Astrocyte of the cerebellum (primary cell): Measurements from ENCODE around the gene CEP76.

Source experiments
- DNase-seq: peaks from one replicate; pipeline ENCODE4 v3.0.0-alpha.2; 2011; ENCODE audit warnings: low read depth
- H3K4me3 ChIP-seq: 2 replicates; pipeline ENCODE4 v1.5.1; 2011; ENCODE audit warnings: mild to moderate bottlenecking, low read depth, low read length, moderate library complexity
- in situ Hi-C: cut with HindIII; loops from 2 replicates; pipeline ENCODE4 v1.10.0; 2017; ENCODE audit warnings: low sequenced_read_pairs
- TF ChIP-seq, protein P1 (sequence below): IDR thresholded peaks from 2 replicates; pipeline ENCODE4 v1.5.1; 2012; ENCODE audit warnings: low read length, low read depth, moderate library complexity, mild to moderate bottlenecking; ENCODE audit errors: missing control alignments

The CEP76 gene, protein sequence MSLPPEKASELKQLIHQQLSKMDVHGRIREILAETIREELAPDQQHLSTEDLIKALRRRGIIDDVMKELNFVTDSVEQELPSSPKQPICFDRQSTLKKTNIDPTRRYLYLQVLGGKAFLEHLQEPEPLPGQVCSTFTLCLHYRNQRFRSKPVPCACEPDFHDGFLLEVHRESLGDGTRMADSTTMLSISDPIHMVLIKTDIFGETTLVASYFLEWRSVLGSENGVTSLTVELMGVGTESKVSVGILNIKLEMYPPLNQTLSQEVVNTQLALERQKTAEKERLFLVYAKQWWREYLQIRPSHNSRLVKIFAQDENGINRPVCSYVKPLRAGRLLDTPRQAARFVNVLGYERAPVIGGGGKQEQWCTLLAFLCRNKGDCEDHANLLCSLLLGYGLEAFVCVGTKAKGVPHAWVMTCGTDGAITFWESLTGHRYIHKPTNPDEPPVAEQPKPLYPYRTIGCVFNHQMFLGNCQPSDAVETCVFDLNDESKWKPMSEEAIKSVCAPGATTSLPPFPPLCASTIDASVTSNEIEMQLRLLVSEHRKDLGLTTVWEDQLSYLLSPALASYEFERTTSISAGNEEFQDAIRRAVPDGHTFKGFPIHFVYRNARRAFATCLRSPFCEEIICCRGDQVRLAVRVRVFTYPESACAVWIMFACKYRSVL

DNA sequence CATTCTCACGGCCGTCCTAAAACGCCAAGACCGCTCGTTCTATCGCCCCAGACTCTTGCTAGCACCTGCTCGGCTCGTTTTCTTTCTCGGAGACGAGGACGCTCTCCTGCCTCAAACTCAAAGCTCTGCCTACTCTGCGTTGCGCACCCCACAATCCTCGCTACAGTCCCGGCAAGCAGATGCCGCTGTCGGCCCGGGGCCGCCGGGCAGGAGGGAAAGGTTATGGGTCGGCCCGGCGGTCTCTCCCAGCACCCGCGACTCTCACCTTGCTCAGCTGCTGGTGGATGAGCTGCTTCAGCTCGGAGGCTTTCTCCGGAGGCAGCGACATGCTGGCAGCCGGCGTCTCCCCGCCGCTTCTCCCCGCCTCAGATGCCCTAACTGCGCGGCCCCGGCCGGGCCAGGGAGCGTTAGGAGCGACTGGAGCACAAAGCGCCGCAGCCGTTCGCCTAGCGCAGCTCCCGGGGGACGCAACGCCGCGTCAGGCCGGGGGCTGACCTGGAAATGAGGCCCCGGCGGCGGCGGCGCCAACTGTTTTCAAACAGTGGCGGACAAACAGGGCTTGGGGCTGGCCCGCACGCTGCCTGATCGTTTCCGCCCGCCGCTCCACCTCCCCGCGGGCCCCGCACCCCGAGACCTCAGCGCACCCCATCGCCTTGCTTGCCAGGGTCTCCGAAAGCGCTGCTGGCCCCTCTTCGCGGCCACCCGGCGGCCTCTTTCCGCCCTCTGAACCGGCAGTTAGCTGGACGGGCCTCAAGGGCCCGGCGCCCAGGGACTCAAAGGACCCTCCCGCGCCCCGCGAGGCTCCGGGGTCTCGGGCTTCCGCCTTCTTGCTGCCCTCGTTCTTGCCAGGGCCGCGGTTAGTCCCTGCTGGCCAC, at the start of gene CEP76, which contains the start of gene PSMG2:
Gene CEP76, minus strand, starts transcription at position 503 of the 875 bp plus-strand sequence. Its CDS starts 175 bp downstream, at position 328.
Gene PSMG2, plus strand, starts transcription at position 822 of the 875 bp plus-strand sequence. CDS start 66 bp downstream, outside the sequence.
- peak; percentile 68 for DNase-seq
- TF ChIP-seq, protein P1, sequence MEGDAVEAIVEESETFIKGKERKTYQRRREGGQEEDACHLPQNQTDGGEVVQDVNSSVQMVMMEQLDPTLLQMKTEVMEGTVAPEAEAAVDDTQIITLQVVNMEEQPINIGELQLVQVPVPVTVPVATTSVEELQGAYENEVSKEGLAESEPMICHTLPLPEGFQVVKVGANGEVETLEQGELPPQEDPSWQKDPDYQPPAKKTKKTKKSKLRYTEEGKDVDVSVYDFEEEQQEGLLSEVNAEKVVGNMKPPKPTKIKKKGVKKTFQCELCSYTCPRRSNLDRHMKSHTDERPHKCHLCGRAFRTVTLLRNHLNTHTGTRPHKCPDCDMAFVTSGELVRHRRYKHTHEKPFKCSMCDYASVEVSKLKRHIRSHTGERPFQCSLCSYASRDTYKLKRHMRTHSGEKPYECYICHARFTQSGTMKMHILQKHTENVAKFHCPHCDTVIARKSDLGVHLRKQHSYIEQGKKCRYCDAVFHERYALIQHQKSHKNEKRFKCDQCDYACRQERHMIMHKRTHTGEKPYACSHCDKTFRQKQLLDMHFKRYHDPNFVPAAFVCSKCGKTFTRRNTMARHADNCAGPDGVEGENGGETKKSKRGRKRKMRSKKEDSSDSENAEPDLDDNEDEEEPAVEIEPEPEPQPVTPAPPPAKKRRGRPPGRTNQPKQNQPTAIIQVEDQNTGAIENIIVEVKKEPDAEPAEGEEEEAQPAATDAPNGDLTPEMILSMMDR: no peak
- H3K4me3 ChIP-seq: peak within 1 kb of the TSS; percentile 99
- in situ Hi-C loops: no loop called here

DNA sequence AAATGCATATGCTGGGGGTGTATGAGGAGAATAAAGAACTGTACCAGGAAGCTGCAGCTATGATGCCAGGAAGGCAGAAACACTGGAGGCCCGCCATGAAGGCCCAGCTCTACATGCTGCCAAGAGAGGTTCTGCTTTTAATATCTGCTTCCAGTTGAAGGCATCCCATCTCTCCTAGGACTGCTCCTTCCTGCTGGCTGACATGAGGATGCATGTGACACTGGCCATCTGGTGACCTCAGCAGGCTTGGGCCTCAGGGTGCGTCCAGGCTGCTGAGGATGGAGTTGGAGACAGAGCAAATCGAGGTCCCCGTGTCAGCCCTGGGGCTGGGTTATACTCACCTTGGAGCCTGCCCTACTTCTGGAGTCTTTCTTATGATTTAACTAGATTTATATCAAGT, 49.4 kb upstream of the CEP76 start:
- H3K4me3 ChIP-seq: no peak overlapping the region
- in situ Hi-C loops: no loop called here
- TF ChIP-seq, protein P1: no peak
- DNase-seq: no peak

DNA sequence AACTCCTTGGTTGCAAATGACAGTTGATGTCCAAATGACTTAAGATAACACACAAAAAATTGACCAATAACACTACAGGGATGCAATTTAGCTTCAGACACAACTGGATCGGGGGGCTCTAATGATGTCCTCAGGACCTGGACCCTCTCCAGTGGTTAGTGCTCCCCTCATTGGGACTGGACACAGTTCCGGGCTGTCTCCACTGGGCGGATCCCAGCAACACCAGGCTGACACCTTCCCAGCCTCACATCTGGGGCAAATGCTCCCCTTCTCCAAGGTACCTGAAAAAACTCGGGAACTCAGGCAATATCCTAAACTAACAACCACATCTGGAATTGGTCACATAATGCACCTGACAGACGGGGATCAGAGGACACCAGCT, 49.0 kb upstream of the CEP76 start:
- in situ Hi-C loops: no loop called here
- TF ChIP-seq, protein P1: no peak

DNA sequence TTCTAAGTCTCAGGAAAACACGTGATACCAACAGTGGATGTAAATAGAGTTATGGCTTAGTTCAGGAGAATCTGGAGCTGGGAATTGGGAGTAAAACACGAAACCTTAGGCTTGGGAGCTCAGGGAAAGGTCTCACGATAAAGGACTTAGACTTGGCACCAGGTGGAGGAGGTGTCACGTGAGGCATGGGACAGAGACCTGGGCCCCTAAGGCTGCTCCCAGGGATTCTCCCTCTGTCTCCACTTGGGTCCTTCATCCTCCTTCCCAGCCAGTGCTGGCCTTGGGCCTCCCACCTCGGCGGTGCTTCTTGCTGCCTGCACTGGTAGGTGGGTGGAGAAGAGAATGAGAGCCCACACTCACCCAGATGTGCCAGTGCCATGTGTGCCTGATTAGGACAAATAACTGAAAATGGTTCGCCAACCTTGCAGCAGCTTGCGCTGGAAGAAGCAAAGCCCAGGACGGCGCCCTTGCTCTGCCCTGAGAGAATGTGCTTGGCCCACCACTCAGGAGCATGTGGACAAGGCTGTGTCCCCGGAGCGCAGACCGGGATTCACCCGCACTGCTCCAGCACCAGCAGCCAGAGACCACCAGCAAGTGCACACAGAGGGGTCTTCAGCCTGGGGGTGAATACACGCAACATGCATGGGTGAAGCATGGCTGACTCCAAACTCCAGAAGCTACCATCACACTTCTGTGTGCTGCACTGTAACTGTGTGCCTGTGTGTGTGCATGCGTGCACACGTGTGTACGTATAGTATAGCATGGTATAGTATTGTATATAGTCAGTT, 48.4 kb upstream of the CEP76 start:
- DNase-seq: no peak
- in situ Hi-C loops: no loop called here
- TF ChIP-seq, protein P1: no peak
- H3K4me3 ChIP-seq: no peak overlapping the region

More for the DNA sequence above, 49.0 kb upstream of the CEP76 start:
- no peak overlapping the region for H3K4me3 ChIP-seq
- no peak for DNase-seq

DNA sequence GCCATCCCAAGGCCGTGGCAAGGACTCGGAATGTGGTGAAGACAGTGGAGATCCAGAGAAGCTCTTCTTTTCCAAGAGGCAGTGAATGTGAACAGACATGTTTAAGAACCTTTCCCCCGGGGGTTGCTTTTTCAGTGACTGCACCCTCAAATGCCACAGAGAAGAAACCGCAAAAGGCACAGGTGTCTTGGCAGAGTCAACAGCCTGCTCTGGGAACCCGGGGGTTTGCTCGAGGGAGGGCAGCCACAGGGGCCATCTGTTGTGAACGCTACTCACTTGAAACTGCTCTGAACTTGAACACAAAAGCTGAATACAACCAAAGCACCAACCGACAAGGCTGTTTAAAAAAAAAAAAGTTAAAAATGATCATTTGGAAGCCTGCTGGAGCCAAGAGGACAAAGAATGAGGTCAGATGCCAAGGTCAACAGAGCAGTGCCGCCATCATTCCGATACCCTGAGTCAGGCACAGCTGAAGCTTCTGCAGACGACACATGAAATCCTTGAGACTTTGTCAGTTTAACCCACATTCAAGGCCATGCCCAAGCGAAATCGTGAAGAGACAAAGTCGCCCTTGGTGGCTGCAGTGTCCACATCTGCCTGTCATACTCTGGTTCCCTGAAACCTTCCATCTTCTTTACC, 47.7 kb upstream of the CEP76 start:
- in situ Hi-C loops: no loop called here
- no peak for DNase-seq
- no peak overlapping the region for H3K4me3 ChIP-seq
- TF ChIP-seq, protein P1: no peak
